K562 (cell line): ENCODE results near the gene MYO1F. TPM values are rescaled to one million over a fixed set of nuclear protein-coding genes. Genes with fewer than 3 reads are reported as not detected.

Experiments
- ATAC-seq: fragments of 200-7000 bp; cut with Tn5 transposase; 3 replicates; pipeline ENCODE4 v1.9.1; 2020; ENCODE audit warnings: moderate library complexity
- BruUV-seq: library from RNA; stranded (reverse); fragments of 400-500 nt; replicated peaks from 2 replicates; lab custom pipeline; 2021; lab: Mats Ljungman, UMichigan
- CTCF ChIA-PET: fragments of 300-600 bp; formaldehyde crosslinking; extraction: SDS; loops from one replicate; lab custom pipeline; 2021; ENCODE audit warnings: low intra/inter-chr PET ratio; lab: Yijun Ruan, JAX
- POLR2A ChIA-PET: fragments of 300-600, 350-650 bp; sonication (Branson Sonifier 250); formaldehyde crosslinking; extraction: SDS; loops from one replicate; lab custom pipeline; 2021; ENCODE audit warnings: antibody characterized with exemption, inconsistent platforms; lab: Yijun Ruan, JAX
- DNase-seq, 4 experiments: peaks; one replicate each; pipeline versions ENCODE4 v3.0.0 to v3.0.0-alpha.2; 2011 to 2018; ENCODE audit warnings: low spot score in 3 of 4, mixed read lengths in 3 of 4; ENCODE audit errors: extremely low read depth in 1 of 4
- FAIRE-seq: peaks from 2 replicates; lab custom pipeline; 2011; peaks lifted over from hg19 to GRCh38; lab: Jason Lieb, UNC
- H2AFZ ChIP-seq: 2 replicates; pipeline ENCODE4 v1.6.0; 2011; ENCODE audit warnings: low read depth, low read length, control low read depth, inconsistent platforms
- H3K27ac ChIP-seq: fragments of 200-600 bp; 3 replicates; pipeline ENCODE4 v1.8.0; 2011; ENCODE audit warnings: low read depth, mild to moderate bottlenecking, control low read depth, inconsistent platforms, low read length, moderate library complexity, mixed read lengths; ENCODE audit errors: extremely low read depth
- H3K27me3 ChIP-seq, 2 experiments: fragments of 300-600 bp in 1 of 2; 2 replicates in 1 of 2; 3 replicates in 1 of 2; pipeline versions ENCODE4 v1.6.0 to v1.8.0; 2011; ENCODE audit warnings: inconsistent platforms in 2 of 2, low read length in 2 of 2, mild to moderate bottlenecking in 1 of 2, mixed read lengths in 1 of 2, moderate library complexity in 1 of 2; ENCODE audit not compliant: control insufficient read depth in 2 of 2, insufficient read depth in 2 of 2
- H3K36me3 ChIP-seq: fragments of 300-600 bp; 3 replicates; pipeline ENCODE4 v1.8.0; 2011; ENCODE audit warnings: mild to moderate bottlenecking, low read length, inconsistent platforms; ENCODE audit not compliant: control insufficient read depth, insufficient read depth
- H3K4me1 ChIP-seq, 2 experiments: fragments of 200-600 bp in 1 of 2; replicated peaks in 1 of 2; 2 replicates in 1 of 2; 3 replicates in 1 of 2; pipeline versions ENCODE4 v1.5.1 to v1.8.0; 2011; ENCODE audit warnings: inconsistent platforms in 2 of 2, low read length in 2 of 2, mild to moderate bottlenecking in 1 of 2, mixed read lengths in 1 of 2, moderate library complexity in 1 of 2; ENCODE audit not compliant: control insufficient read depth in 2 of 2, insufficient read depth in 2 of 2
- H3K4me2 ChIP-seq: 2 replicates; pipeline ENCODE4 v1.6.1; 2011; ENCODE audit warnings: low read length, control low read depth, inconsistent platforms, mixed read lengths; ENCODE audit not compliant: insufficient read depth
- H3K4me3 ChIP-seq: fragments of 200-600 bp; sonication (generic), shearing (Covaris generic); 2 replicates; pipeline ENCODE4 v1.5.1; 2016; ENCODE audit warnings: control low read depth, inconsistent platforms
- H3K79me2 ChIP-seq: fragments of 200-600 bp; 3 replicates; pipeline ENCODE4 v1.8.0; 2011; ENCODE audit warnings: low read length, inconsistent platforms; ENCODE audit not compliant: control insufficient read depth, insufficient read depth
- H3K9ac ChIP-seq, 2 experiments: 2 replicates each; pipeline versions ENCODE4 v1.6.0 to v1.6.1; 2011; ENCODE audit warnings: low read depth in 2 of 2, low read length in 2 of 2, control low read depth in 1 of 2, inconsistent platforms in 1 of 2, mild to moderate bottlenecking in 1 of 2, mixed read lengths in 1 of 2; ENCODE audit not compliant: insufficient read depth in 1 of 2
- H3K9me1 ChIP-seq: one replicate; pipeline ENCODE4 v1.6.0; 2011; ENCODE audit warnings: inconsistent platforms, mild to moderate bottlenecking, low read length, moderate library complexity; ENCODE audit not compliant: control insufficient read depth, insufficient read depth
- H3K9me3 ChIP-seq: replicated peaks from 2 replicates; pipeline ENCODE4 v1.5.1; 2011; ENCODE audit warnings: low read depth, low read length, inconsistent platforms; ENCODE audit not compliant: control insufficient read depth, insufficient read depth
- H4K20me1 ChIP-seq: replicated peaks from 2 replicates; pipeline ENCODE4 v1.6.1; 2011; ENCODE audit warnings: low read length, inconsistent platforms, mixed read lengths; ENCODE audit not compliant: control insufficient read depth, insufficient read depth
- BCOR ChIP-seq: fragments of 450-650 bp; IDR thresholded peaks from 2 replicates; pipeline ENCODE4 v1.6.1; 2016
- CBX1 ChIP-seq: sonication (generic); IDR thresholded peaks from 2 replicates; pipeline ENCODE4 v1.6.1; 2016; ENCODE audit warnings: antibody characterized with exemption, low read depth, mild to moderate bottlenecking
- ESRRA ChIP-seq: fragments of 450-650 bp; IDR thresholded peaks from 2 replicates; pipeline ENCODE4 v1.6.1; 2014; ENCODE audit warnings: low read depth, mild to moderate bottlenecking, moderate library complexity, borderline replicate concordance
- ETV5 ChIP-seq: sonication (generic); formaldehyde crosslinking; IDR thresholded peaks from 2 replicates; pipeline ENCODE4 v1.4.0; 2020; ENCODE audit warnings: low read depth, mild to moderate bottlenecking, missing genetic modification reagents
- KDM1A ChIP-seq, 2 experiments: fragments of 450-650 bp; IDR thresholded peaks; 2 replicates each; pipeline ENCODE4 v1.6.1; 2016; ENCODE audit warnings: mild to moderate bottlenecking in 2 of 2
- MAX ChIP-seq: sonication (generic); formaldehyde crosslinking; IDR thresholded peaks from 2 replicates; pipeline ENCODE4 v1.9.0; 2022; ENCODE audit warnings: mild to moderate bottlenecking, missing genetic modification reagents
- NFYB ChIP-seq: IDR thresholded peaks from 2 replicates; pipeline ENCODE4 v1.6.1; 2011; ENCODE audit warnings: mild to moderate bottlenecking, moderate library complexity; ENCODE audit not compliant: insufficient read length; ENCODE audit errors: extremely low read depth
- NR2C2 ChIP-seq, 2 experiments: fragments of 200-800 bp in 1 of 2; sonication (Bioruptor generic) in 1 of 2; sonication (generic) in 1 of 2; formaldehyde crosslinking in 1 of 2; IDR thresholded peaks; 2 replicates each; pipeline versions ENCODE4 v1.6.1 to v1.8.0; 2016 to 2022; ENCODE audit warnings: mild to moderate bottlenecking in 1 of 2, missing compliant biosample characterization in 1 of 2, missing genetic modification characterization in 1 of 2, missing genetic modification reagents in 1 of 2
- PTBP1 ChIP-seq: fragments of 200-400 bp; formaldehyde crosslinking; IDR thresholded peaks from 2 replicates; pipeline ENCODE4 v1.6.1; 2017; ENCODE audit warnings: low read depth, low read length
- RREB1 ChIP-seq: fragments of 250-450 bp; sonication (Bioruptor Pico); IDR thresholded peaks from 2 replicates; pipeline ENCODE4 v1.4.0; 2020
- SMARCC2 ChIP-seq: fragments of 450-650 bp; IDR thresholded peaks from 2 replicates; pipeline ENCODE4 v1.6.1; 2017; ENCODE audit warnings: antibody characterized with exemption, moderate library complexity, mild to moderate bottlenecking, low read depth
- VEZF1 ChIP-seq: fragments of 200-800 bp; sonication (Bioruptor generic); IDR thresholded peaks from 2 replicates; pipeline ENCODE4 v1.6.1; 2017; ENCODE audit warnings: missing genetic modification characterization, missing compliant biosample characterization
- ZSCAN29 ChIP-seq: fragments of 450-650 bp; IDR thresholded peaks from 2 replicates; pipeline ENCODE4 v1.6.1; 2017
- ZZZ3 ChIP-seq: fragments of 450-650 bp; IDR thresholded peaks from 2 replicates; pipeline ENCODE4 v1.6.1; 2016; ENCODE audit warnings: antibody characterized with exemption, mild to moderate bottlenecking, moderate library complexity
- WGBS: fragments of 100-300 bp; shearing (Covaris generic); methylation state at CpG from one replicate; pipeline ENCODE4 v1.1.6; 2016; ENCODE audit warnings: low coverage, mixed read lengths; ENCODE audit not compliant: insufficient coverage; ENCODE audit errors: missing lambda C conversion rate; 5-methylcytosine and 5-hydroxymethylcytosine counted together
- in situ Hi-C: fragments of 300-500 bp; cut with MboI; formaldehyde crosslinking; loops from 4 replicates; pipeline ENCODE4 v1.15.0; 2018; ENCODE audit warnings: inconsistent platforms, mixed read lengths
- intact Hi-C: fragments of 100-400 bp; cut with micrococcal nuclease; formaldehyde crosslinking; loops from 2 replicates; pipeline ENCODE4 v1.14.2; 2022
- polyA plus RNA-seq, 8 experiments: library from polyadenylated mRNA; depleted of rRNA in 4 of 8; stranded (reverse) in 5 of 8; unstranded in 3 of 8; fragments of >200 nt; fragmentation: Nextera tagmentation in 2 of 8; fragmentation: Illumina TruSeq in 1 of 8; extraction: Ambion mirVana in 2 of 8; extraction: Trizol in 1 of 8; gene quantifications; 2 replicates each; pipeline versions ENCODE4 v1.2.1 to v1.2.3, GENCODE V29; 2011 to 2014; ENCODE audit warnings: inconsistent platforms in 1 of 8, missing spikeins in 1 of 8
- total RNA-seq, 7 experiments: library from RNA; depleted of rRNA in 6 of 7; stranded (reverse); fragments of >200 nt in 6 of 7; fragmentation: Illumina TruSeq in 2 of 7; extraction: Trizol in 2 of 7; gene quantifications; 2 replicates each; pipeline versions ENCODE4 v1.2.1 to v1.2.3, GENCODE V29; 2011 to 2021; ENCODE audit warnings: low replicate concordance in 1 of 7

The MYO1F gene
- total and polyA plus RNA-seq, 9 of the 15 experiments (the other 6 are each of a cell fraction or from before 2014, with no cell fraction given) = 0.78 to 9.4 (median 4.3) TPM

- TF ChIP-seq NR2C2 (CRISPR knock-in tag; IDR thresholded peaks at IDR 0.05) = no peak
- TF ChIP-seq NR2C2 (tag; IDR thresholded peaks at IDR 0.05) = no peak
- 0 out of 2 replicates have a peak, but pooled peaks have one; percentile 50 for TF ChIP-seq PTBP1
- 0 out of 4 replicates have a peak, but pooled peaks of 1 of the 2 experiments have one; percentile 17 for TF ChIP-seq KDM1A (IDR thresholded peaks at IDR 0.05)
- no peak for TF ChIP-seq CBX1
- 0 out of 2 replicates have a peak, but pooled peaks have one; percentile 49 for TF ChIP-seq BCOR
- peak; percentile 49; the same call in 1 of the 2 replicates for TF ChIP-seq MAX
Measured at GRCh38 chr19:8491574-8491973, 85.7 kb downstream of the MYO1F start (continued).

DNA sequence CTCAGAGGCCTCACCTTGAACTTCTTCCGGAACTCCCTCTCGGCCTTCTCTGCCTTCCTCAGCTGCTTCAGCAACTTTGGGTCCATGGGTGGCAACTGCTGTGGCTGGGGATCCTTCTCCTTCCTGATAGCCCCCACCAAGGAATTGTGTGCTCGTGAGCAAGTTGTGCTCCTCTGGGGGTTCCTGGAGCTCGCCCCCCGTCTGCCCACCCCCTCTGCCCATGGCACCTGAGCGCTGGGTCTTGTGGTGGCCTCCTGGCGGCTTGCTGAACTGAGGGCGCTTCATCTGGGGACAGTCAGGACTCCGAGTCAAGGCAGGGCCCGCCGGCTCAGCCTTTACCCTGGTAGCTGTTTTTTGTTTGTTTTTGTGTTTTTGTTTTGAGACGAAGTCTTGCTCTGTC lies 86.4 kb downstream of the MYO1F start:
- BruUV-seq = no TSS peak
- ATAC-seq = no peak
- H3K36me3 ChIP-seq = peaks cover 32% of the 10 kb centered on the region; the same call in 2 of the 3 replicates
- no peaks in the 10 kb centered on the region for H3K9me3 ChIP-seq
- FAIRE-seq = no peak
- peaks cover 0 to 16% of the 10 kb centered on the region in 2 experiments; a peak in 2 of 5 replicates for H3K4me1 ChIP-seq
- H3K27ac ChIP-seq = no peak overlapping the region
- intact Hi-C loops (no loop called here), in situ Hi-C loops (no loop called here)
- WGBS = 74% methylated on average over 9 of the region's 12 CpGs
- no peaks in the 10 kb centered on the region for H3K9me1 ChIP-seq
- H3K9ac ChIP-seq = peak overlapping the region in 1 of 2 experiments; percentile 64; a peak in 2 of 4 replicates
- POLR2A ChIA-PET = interaction anchor here (0.7 to 1.5 kb wide), 3 partner anchors 8 to 60 kb away, joined by 3 to 8 read pairs (median 3); no protein-coding TSS in a partner anchor
- no peak overlapping the region for H3K4me3 ChIP-seq
- peaks cover 0 to 6% of the 10 kb centered on the region in 2 experiments; a peak in 1 of 5 replicates for H3K27me3 ChIP-seq
- H3K79me2 ChIP-seq = no peaks in the 10 kb centered on the region
- no peak overlapping the region for H2AFZ ChIP-seq
- DNase-seq = no peak
- CTCF ChIA-PET = interaction anchor here (0.6 kb wide), 1 partner anchor 30 kb away, joined by 3 read pairs; no protein-coding TSS in a partner anchor
- H3K4me2 ChIP-seq = no peak overlapping the region
- H4K20me1 ChIP-seq = 0 out of 2 replicates have a peak, but pooled peaks cover 6% of the 10 kb centered on the region
- TF ChIP-seq VEZF1 (CRISPR knock-in tag) = no peak
- no peak for TF ChIP-seq SMARCC2
- TF ChIP-seq ESRRA = no peak
- TF ChIP-seq RREB1 (CRISPR knock-in tag) = no peak
- TF ChIP-seq NFYB = no peak
- no peak for TF ChIP-seq ZZZ3
- no peak for TF ChIP-seq ZSCAN29
- no peak for TF ChIP-seq ETV5
